K562 (cell line): ENCODE results near the gene PARP1. TPM values are rescaled to one million over a fixed set of nuclear protein-coding genes. Genes with fewer than 3 reads are reported as not detected.

Experiments
- ATAC-seq: fragments of 200-7000 bp; cut with Tn5 transposase; 3 replicates; pipeline ENCODE4 v1.9.1; 2020; ENCODE audit warnings: moderate library complexity
- BruUV-seq: library from RNA; stranded (reverse); fragments of 400-500 nt; replicated peaks from 2 replicates; lab custom pipeline; 2021; lab: Mats Ljungman, UMichigan
- CTCF ChIA-PET: fragments of 300-600 bp; formaldehyde crosslinking; extraction: SDS; loops from one replicate; lab custom pipeline; 2021; ENCODE audit warnings: low intra/inter-chr PET ratio; lab: Yijun Ruan, JAX
- POLR2A ChIA-PET: fragments of 300-600, 350-650 bp; sonication (Branson Sonifier 250); formaldehyde crosslinking; extraction: SDS; loops from one replicate; lab custom pipeline; 2021; ENCODE audit warnings: antibody characterized with exemption, inconsistent platforms; lab: Yijun Ruan, JAX
- DNase-seq, 4 experiments: peaks; one replicate each; pipeline versions ENCODE4 v3.0.0 to v3.0.0-alpha.2; 2011 to 2018; ENCODE audit warnings: low spot score in 3 of 4, mixed read lengths in 3 of 4; ENCODE audit errors: extremely low read depth in 1 of 4
- FAIRE-seq: peaks from 2 replicates; lab custom pipeline; 2011; peaks lifted over from hg19 to GRCh38; lab: Jason Lieb, UNC
- H2AFZ ChIP-seq: 2 replicates; pipeline ENCODE4 v1.6.0; 2011; ENCODE audit warnings: low read depth, low read length, control low read depth, inconsistent platforms
- H3K27ac ChIP-seq: fragments of 200-600 bp; 3 replicates; pipeline ENCODE4 v1.8.0; 2011; ENCODE audit warnings: low read depth, mild to moderate bottlenecking, control low read depth, inconsistent platforms, low read length, moderate library complexity, mixed read lengths; ENCODE audit errors: extremely low read depth
- H3K27me3 ChIP-seq, 2 experiments: fragments of 300-600 bp in 1 of 2; 2 replicates in 1 of 2; 3 replicates in 1 of 2; pipeline versions ENCODE4 v1.6.0 to v1.8.0; 2011; ENCODE audit warnings: inconsistent platforms in 2 of 2, low read length in 2 of 2, mild to moderate bottlenecking in 1 of 2, mixed read lengths in 1 of 2, moderate library complexity in 1 of 2; ENCODE audit not compliant: control insufficient read depth in 2 of 2, insufficient read depth in 2 of 2
- H3K36me3 ChIP-seq: fragments of 300-600 bp; 3 replicates; pipeline ENCODE4 v1.8.0; 2011; ENCODE audit warnings: mild to moderate bottlenecking, low read length, inconsistent platforms; ENCODE audit not compliant: control insufficient read depth, insufficient read depth
- H3K4me1 ChIP-seq, 2 experiments: fragments of 200-600 bp in 1 of 2; replicated peaks in 1 of 2; 2 replicates in 1 of 2; 3 replicates in 1 of 2; pipeline versions ENCODE4 v1.5.1 to v1.8.0; 2011; ENCODE audit warnings: inconsistent platforms in 2 of 2, low read length in 2 of 2, mild to moderate bottlenecking in 1 of 2, mixed read lengths in 1 of 2, moderate library complexity in 1 of 2; ENCODE audit not compliant: control insufficient read depth in 2 of 2, insufficient read depth in 2 of 2
- H3K4me2 ChIP-seq: 2 replicates; pipeline ENCODE4 v1.6.1; 2011; ENCODE audit warnings: low read length, control low read depth, inconsistent platforms, mixed read lengths; ENCODE audit not compliant: insufficient read depth
- H3K4me3 ChIP-seq: fragments of 200-600 bp; sonication (generic), shearing (Covaris generic); 2 replicates; pipeline ENCODE4 v1.5.1; 2016; ENCODE audit warnings: control low read depth, inconsistent platforms
- H3K79me2 ChIP-seq: fragments of 200-600 bp; 3 replicates; pipeline ENCODE4 v1.8.0; 2011; ENCODE audit warnings: low read length, inconsistent platforms; ENCODE audit not compliant: control insufficient read depth, insufficient read depth
- H3K9ac ChIP-seq, 2 experiments: 2 replicates each; pipeline versions ENCODE4 v1.6.0 to v1.6.1; 2011; ENCODE audit warnings: low read depth in 2 of 2, low read length in 2 of 2, control low read depth in 1 of 2, inconsistent platforms in 1 of 2, mild to moderate bottlenecking in 1 of 2, mixed read lengths in 1 of 2; ENCODE audit not compliant: insufficient read depth in 1 of 2
- H3K9me1 ChIP-seq: one replicate; pipeline ENCODE4 v1.6.0; 2011; ENCODE audit warnings: inconsistent platforms, mild to moderate bottlenecking, low read length, moderate library complexity; ENCODE audit not compliant: control insufficient read depth, insufficient read depth
- H3K9me3 ChIP-seq: replicated peaks from 2 replicates; pipeline ENCODE4 v1.5.1; 2011; ENCODE audit warnings: low read depth, low read length, inconsistent platforms; ENCODE audit not compliant: control insufficient read depth, insufficient read depth
- H4K20me1 ChIP-seq: replicated peaks from 2 replicates; pipeline ENCODE4 v1.6.1; 2011; ENCODE audit warnings: low read length, inconsistent platforms, mixed read lengths; ENCODE audit not compliant: control insufficient read depth, insufficient read depth
- CTBP1 ChIP-seq: fragments of 450-650 bp; IDR thresholded peaks from 2 replicates; pipeline ENCODE4 v1.6.1; 2016; ENCODE audit warnings: borderline replicate concordance
- DMBX1 ChIP-seq: fragments of 250-450 bp; sonication (Bioruptor Pico); IDR thresholded peaks from 2 replicates; pipeline ENCODE4 v1.8.0; 2022; ENCODE audit warnings: inconsistent platforms, mild to moderate bottlenecking, moderate library complexity, borderline replicate concordance
- EP300 ChIP-seq: IDR thresholded peaks from 2 replicates; pipeline ENCODE4 v1.6.1; 2012; ENCODE audit warnings: low read length, improper control_type of control experiment
- MAFK ChIP-seq: IDR thresholded peaks from 2 replicates; pipeline ENCODE4 v1.6.1; 2011; ENCODE audit warnings: low read length, improper control_type of control experiment
- MCM2 ChIP-seq: fragments of 450-650 bp; IDR thresholded peaks from 2 replicates; pipeline ENCODE4 v1.6.1; 2017; ENCODE audit warnings: low read depth, mild to moderate bottlenecking
- PML ChIP-seq: IDR thresholded peaks from 2 replicates; pipeline ENCODE4 v1.6.1; 2012; ENCODE audit warnings: low read length, inconsistent platforms
- PPARD ChIP-seq: fragments of 250-450 bp; sonication (Bioruptor Pico); IDR thresholded peaks from 2 replicates; pipeline ENCODE4 v1.8.0; 2022; ENCODE audit warnings: inconsistent platforms, mild to moderate bottlenecking, moderate library complexity
- RBM15 ChIP-seq: fragments of 200-400 bp; formaldehyde crosslinking; IDR thresholded peaks from 2 replicates; pipeline ENCODE4 v1.6.1; 2018; ENCODE audit warnings: mild to moderate bottlenecking, low read length, moderate library complexity; ENCODE audit not compliant: insufficient read depth
- SNIP1 ChIP-seq: fragments of 450-650 bp; IDR thresholded peaks from 2 replicates; pipeline ENCODE4 v1.7.1; 2017; ENCODE audit warnings: low read depth, mild to moderate bottlenecking
- ZNF224 ChIP-seq: sonication (generic); formaldehyde crosslinking; IDR thresholded peaks from 2 replicates; pipeline ENCODE4 v1.8.0; 2022; ENCODE audit warnings: mild to moderate bottlenecking, missing genetic modification reagents
- WGBS: fragments of 100-300 bp; shearing (Covaris generic); methylation state at CpG from one replicate; pipeline ENCODE4 v1.1.6; 2016; ENCODE audit warnings: low coverage, mixed read lengths; ENCODE audit not compliant: insufficient coverage; ENCODE audit errors: missing lambda C conversion rate; 5-methylcytosine and 5-hydroxymethylcytosine counted together
- in situ Hi-C: fragments of 300-500 bp; cut with MboI; formaldehyde crosslinking; loops from 4 replicates; pipeline ENCODE4 v1.15.0; 2018; ENCODE audit warnings: inconsistent platforms, mixed read lengths
- intact Hi-C: fragments of 100-400 bp; cut with micrococcal nuclease; formaldehyde crosslinking; loops from 2 replicates; pipeline ENCODE4 v1.14.2; 2022
- polyA plus RNA-seq, 8 experiments: library from polyadenylated mRNA; depleted of rRNA in 4 of 8; stranded (reverse) in 5 of 8; unstranded in 3 of 8; fragments of >200 nt; fragmentation: Nextera tagmentation in 2 of 8; fragmentation: Illumina TruSeq in 1 of 8; extraction: Ambion mirVana in 2 of 8; extraction: Trizol in 1 of 8; gene quantifications; 2 replicates each; pipeline versions ENCODE4 v1.2.1 to v1.2.3, GENCODE V29; 2011 to 2014; ENCODE audit warnings: inconsistent platforms in 1 of 8, missing spikeins in 1 of 8
- total RNA-seq, 7 experiments: library from RNA; depleted of rRNA in 6 of 7; stranded (reverse); fragments of >200 nt in 6 of 7; fragmentation: Illumina TruSeq in 2 of 7; extraction: Trizol in 2 of 7; gene quantifications; 2 replicates each; pipeline versions ENCODE4 v1.2.1 to v1.2.3, GENCODE V29; 2011 to 2021; ENCODE audit warnings: low replicate concordance in 1 of 7
- TF ChIP-seq, protein P1 (sequence below): fragments of 450-650 bp; IDR thresholded peaks from 2 replicates; pipeline ENCODE4 v1.6.1; 2014; ENCODE audit warnings: low read depth, mild to moderate bottlenecking, moderate library complexity, borderline replicate concordance
- TF ChIP-seq, protein P2 (sequence below): fragments of 450-650 bp; IDR thresholded peaks from 2 replicates; pipeline ENCODE4 v1.6.1; 2016; ENCODE audit warnings: mild to moderate bottlenecking, moderate library complexity

The PARP1 gene
- total and polyA plus RNA-seq, 9 of the 15 experiments (the other 6 are each of a cell fraction or from before 2014, with no cell fraction given): 121 to 306 (median 250) TPM

DNA sequence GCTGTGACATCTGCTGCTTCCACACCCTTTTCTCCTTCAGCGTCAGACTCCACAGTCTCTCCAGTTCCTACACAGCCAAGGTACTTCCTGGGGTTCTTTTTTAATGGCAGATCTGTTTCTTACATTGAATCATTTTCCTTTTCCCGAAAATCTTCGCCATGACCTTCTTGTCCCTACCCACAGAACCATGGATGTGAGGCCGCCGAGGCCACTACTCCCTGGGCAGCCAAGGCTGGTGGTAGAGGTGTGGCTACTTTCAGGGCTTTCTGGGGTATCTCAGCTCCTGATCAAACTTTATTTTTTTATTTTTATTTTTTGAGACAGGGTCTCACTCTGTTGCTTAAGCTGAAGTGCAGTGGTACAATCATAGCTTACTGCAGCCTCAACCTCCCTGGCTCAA, 89.4 kb downstream of the PARP1 start:
- no peaks in the 10 kb centered on the region for H3K36me3 ChIP-seq
- no peak overlapping the region for H3K27ac ChIP-seq
- H2AFZ ChIP-seq: no peak overlapping the region
- intact Hi-C loops: no loop called here
- no peak for DNase-seq
- 56% methylated on average over 5 of the region's 5 CpGs for WGBS
- TF ChIP-seq RBM15: no peak
- TF ChIP-seq, protein P1, sequence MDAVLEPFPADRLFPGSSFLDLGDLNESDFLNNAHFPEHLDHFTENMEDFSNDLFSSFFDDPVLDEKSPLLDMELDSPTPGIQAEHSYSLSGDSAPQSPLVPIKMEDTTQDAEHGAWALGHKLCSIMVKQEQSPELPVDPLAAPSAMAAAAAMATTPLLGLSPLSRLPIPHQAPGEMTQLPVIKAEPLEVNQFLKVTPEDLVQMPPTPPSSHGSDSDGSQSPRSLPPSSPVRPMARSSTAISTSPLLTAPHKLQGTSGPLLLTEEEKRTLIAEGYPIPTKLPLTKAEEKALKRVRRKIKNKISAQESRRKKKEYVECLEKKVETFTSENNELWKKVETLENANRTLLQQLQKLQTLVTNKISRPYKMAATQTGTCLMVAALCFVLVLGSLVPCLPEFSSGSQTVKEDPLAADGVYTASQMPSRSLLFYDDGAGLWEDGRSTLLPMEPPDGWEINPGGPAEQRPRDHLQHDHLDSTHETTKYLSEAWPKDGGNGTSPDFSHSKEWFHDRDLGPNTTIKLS: no peak
- no peak for TF ChIP-seq MAFK
- no peak for TF ChIP-seq CTBP1
- TF ChIP-seq, protein P2, sequence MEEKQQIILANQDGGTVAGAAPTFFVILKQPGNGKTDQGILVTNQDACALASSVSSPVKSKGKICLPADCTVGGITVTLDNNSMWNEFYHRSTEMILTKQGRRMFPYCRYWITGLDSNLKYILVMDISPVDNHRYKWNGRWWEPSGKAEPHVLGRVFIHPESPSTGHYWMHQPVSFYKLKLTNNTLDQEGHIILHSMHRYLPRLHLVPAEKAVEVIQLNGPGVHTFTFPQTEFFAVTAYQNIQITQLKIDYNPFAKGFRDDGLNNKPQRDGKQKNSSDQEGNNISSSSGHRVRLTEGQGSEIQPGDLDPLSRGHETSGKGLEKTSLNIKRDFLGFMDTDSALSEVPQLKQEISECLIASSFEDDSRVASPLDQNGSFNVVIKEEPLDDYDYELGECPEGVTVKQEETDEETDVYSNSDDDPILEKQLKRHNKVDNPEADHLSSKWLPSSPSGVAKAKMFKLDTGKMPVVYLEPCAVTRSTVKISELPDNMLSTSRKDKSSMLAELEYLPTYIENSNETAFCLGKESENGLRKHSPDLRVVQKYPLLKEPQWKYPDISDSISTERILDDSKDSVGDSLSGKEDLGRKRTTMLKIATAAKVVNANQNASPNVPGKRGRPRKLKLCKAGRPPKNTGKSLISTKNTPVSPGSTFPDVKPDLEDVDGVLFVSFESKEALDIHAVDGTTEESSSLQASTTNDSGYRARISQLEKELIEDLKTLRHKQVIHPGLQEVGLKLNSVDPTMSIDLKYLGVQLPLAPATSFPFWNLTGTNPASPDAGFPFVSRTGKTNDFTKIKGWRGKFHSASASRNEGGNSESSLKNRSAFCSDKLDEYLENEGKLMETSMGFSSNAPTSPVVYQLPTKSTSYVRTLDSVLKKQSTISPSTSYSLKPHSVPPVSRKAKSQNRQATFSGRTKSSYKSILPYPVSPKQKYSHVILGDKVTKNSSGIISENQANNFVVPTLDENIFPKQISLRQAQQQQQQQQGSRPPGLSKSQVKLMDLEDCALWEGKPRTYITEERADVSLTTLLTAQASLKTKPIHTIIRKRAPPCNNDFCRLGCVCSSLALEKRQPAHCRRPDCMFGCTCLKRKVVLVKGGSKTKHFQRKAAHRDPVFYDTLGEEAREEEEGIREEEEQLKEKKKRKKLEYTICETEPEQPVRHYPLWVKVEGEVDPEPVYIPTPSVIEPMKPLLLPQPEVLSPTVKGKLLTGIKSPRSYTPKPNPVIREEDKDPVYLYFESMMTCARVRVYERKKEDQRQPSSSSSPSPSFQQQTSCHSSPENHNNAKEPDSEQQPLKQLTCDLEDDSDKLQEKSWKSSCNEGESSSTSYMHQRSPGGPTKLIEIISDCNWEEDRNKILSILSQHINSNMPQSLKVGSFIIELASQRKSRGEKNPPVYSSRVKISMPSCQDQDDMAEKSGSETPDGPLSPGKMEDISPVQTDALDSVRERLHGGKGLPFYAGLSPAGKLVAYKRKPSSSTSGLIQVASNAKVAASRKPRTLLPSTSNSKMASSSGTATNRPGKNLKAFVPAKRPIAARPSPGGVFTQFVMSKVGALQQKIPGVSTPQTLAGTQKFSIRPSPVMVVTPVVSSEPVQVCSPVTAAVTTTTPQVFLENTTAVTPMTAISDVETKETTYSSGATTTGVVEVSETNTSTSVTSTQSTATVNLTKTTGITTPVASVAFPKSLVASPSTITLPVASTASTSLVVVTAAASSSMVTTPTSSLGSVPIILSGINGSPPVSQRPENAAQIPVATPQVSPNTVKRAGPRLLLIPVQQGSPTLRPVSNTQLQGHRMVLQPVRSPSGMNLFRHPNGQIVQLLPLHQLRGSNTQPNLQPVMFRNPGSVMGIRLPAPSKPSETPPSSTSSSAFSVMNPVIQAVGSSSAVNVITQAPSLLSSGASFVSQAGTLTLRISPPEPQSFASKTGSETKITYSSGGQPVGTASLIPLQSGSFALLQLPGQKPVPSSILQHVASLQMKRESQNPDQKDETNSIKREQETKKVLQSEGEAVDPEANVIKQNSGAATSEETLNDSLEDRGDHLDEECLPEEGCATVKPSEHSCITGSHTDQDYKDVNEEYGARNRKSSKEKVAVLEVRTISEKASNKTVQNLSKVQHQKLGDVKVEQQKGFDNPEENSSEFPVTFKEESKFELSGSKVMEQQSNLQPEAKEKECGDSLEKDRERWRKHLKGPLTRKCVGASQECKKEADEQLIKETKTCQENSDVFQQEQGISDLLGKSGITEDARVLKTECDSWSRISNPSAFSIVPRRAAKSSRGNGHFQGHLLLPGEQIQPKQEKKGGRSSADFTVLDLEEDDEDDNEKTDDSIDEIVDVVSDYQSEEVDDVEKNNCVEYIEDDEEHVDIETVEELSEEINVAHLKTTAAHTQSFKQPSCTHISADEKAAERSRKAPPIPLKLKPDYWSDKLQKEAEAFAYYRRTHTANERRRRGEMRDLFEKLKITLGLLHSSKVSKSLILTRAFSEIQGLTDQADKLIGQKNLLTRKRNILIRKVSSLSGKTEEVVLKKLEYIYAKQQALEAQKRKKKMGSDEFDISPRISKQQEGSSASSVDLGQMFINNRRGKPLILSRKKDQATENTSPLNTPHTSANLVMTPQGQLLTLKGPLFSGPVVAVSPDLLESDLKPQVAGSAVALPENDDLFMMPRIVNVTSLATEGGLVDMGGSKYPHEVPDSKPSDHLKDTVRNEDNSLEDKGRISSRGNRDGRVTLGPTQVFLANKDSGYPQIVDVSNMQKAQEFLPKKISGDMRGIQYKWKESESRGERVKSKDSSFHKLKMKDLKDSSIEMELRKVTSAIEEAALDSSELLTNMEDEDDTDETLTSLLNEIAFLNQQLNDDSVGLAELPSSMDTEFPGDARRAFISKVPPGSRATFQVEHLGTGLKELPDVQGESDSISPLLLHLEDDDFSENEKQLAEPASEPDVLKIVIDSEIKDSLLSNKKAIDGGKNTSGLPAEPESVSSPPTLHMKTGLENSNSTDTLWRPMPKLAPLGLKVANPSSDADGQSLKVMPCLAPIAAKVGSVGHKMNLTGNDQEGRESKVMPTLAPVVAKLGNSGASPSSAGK: no peak
- TF ChIP-seq MCM2: no peak
- no peak for TF ChIP-seq ZNF224 (CRISPR knock-in tag)
- no peak for TF ChIP-seq SNIP1
- no peak for TF ChIP-seq DMBX1 (CRISPR knock-in tag)
- TF ChIP-seq EP300: no peak
- TF ChIP-seq PML: no peak
- no peak for TF ChIP-seq PPARD (CRISPR knock-in tag)
- ChIA-PET POLR2A (interaction anchor here (1.9 kb wide), 1 partner anchor 8 kb away, joined by 7 read pairs; the partner anchor contains the start of gene LIN9), CTCF (no interaction called here)
- peaks cover 6% of the 10 kb centered on the region; the same call in 1 of the 2 replicates for H3K9me3 ChIP-seq
- no peak for FAIRE-seq
- H3K4me2 ChIP-seq: no peak overlapping the region
- no peak overlapping the region for H3K9ac ChIP-seq
- in situ Hi-C loops: no loop called here
- no peaks in the 10 kb centered on the region for H3K9me1 ChIP-seq
- no peaks in the 10 kb centered on the region for H3K79me2 ChIP-seq
- no peaks in the 10 kb centered on the region for H3K27me3 ChIP-seq
- ATAC-seq: no peak
- H4K20me1 ChIP-seq: no peaks in the 10 kb centered on the region
- BruUV-seq: no TSS peak
- no peak overlapping the region for H3K4me3 ChIP-seq
- no peaks in the 10 kb centered on the region for H3K4me1 ChIP-seq
